Stimulated activated CD4-positive, alpha-beta T cell treated with anti-CD3 and anti-CD28 coated beads, TNF-alpha, amount 100 ng/mL, for 1 hour (primary cell): Measurements from ENCODE around the gene ST6GALNAC6.
A peak's percentile ranks its signal among the peaks of the same experiment; 100 is the strongest.

Experiments used
- DNase-seq, 3 donors: peaks; one replicate each; pipeline ENCODE4 v3.0.0-alpha.2; 2020; ENCODE audit warnings: low read depth in 3 of 3, low spot score in 1 of 3

ST6GALNAC6 gene

GRCh38 chr9:127934248-127934647 is 34.8 kb upstream of the ST6GALNAC6 start:
- DNase-seq: no peak

- DNase-seq: no peak
Measured at GRCh38 chr9:127931092-127931881, 31.9 kb upstream of the ST6GALNAC6 start.

- DNase-seq: peak in 2 of 3 donors; percentile 38 to 64
Measured at GRCh38 chr9:127930231-127931091, 31.1 kb upstream of the ST6GALNAC6 start, which contains the start of gene PIP5KL1. TSS of gene PIP5KL1 (minus strand) at chr9:127930777. CDS start at chr9:127930752, 25 bp downstream.

- DNase-seq: no peak
Measured at GRCh38 chr9:127929625-127929979, 30.2 kb upstream of the ST6GALNAC6 start.

- DNase-seq: no peak
Measured at GRCh38 chr9:127928676-127929624, 29.5 kb upstream of the ST6GALNAC6 start.

- no peak for DNase-seq
Measured at GRCh38 chr9:127927988-127928675, 28.7 kb upstream of the ST6GALNAC6 start.

- DNase-seq: peak; percentile 51 to 59 (median 54)
Measured at GRCh38 chr9:127927201-127927987, 28.0 kb upstream of the ST6GALNAC6 start.

GRCh38 chr9:127926906-127927200 is 27.4 kb upstream of the ST6GALNAC6 start:
- DNase-seq: no peak

GRCh38 chr9:127925959-127926905 is 26.8 kb upstream of the ST6GALNAC6 start:
- no peak for DNase-seq

GRCh38 chr9:127924736-127925444 is 25.5 kb upstream of the ST6GALNAC6 start:
- no peak for DNase-seq

GRCh38 chr9:127923771-127924170 is 24.4 kb upstream of the ST6GALNAC6 start:
- DNase-seq: no peak

- no peak for DNase-seq
Measured at GRCh38 chr9:127923046-127923445, 23.6 kb upstream of the ST6GALNAC6 start.

GRCh38 chr9:127921557-127922120 is 22.2 kb upstream of the ST6GALNAC6 start:
- DNase-seq: peak; percentile 34 to 72 (median 67)

GRCh38 chr9:127920794-127921193 is 21.4 kb upstream of the ST6GALNAC6 start:
- DNase-seq: no peak

GRCh38 chr9:127919253-127919815 is 19.9 kb upstream of the ST6GALNAC6 start:
- no peak for DNase-seq

GRCh38 chr9:127918183-127919107 is 19.0 kb upstream of the ST6GALNAC6 start:
- no peak for DNase-seq
